MM.1S (cell line): ENCODE data around the gene URB1.
"Not testable (repeated sequence)": the region's sequence is repeated elsewhere in the genome, so short reads cannot be mapped to it uniquely, and the experiment has no call there.

Source experiments
- DNase-seq: peaks from one replicate; pipeline ENCODE4 v3.0.0-alpha.2; 2015
- H2AFZ ChIP-seq: fragments of 300-600 bp; sonication (generic); 2 replicates; pipeline ENCODE4 v1.6.0; 2016; ENCODE audit warnings: antibody characterized with exemption, low read length
- H3F3A ChIP-seq: fragments of 300-600 bp; sonication (generic); 2 replicates; pipeline ENCODE4 v1.6.1; 2016; ENCODE audit warnings: mild to moderate bottlenecking, antibody characterized with exemption, low read length, moderate library complexity, mixed read lengths; ENCODE audit not compliant: insufficient read depth
- H3K27ac ChIP-seq: fragments of 300-600 bp; sonication (generic); 2 replicates; pipeline ENCODE4 v1.5.1; 2016; ENCODE audit warnings: mild to moderate bottlenecking, low read length
- H3K27me3 ChIP-seq: fragments of 300-600 bp; sonication (generic); replicated peaks from 2 replicates; pipeline ENCODE4 v1.6.0; 2016; ENCODE audit warnings: low read length; ENCODE audit not compliant: insufficient read depth
- H3K36me3 ChIP-seq: fragments of 300-600 bp; sonication (generic); replicated peaks from 2 replicates; pipeline ENCODE4 v1.6.1; 2016; ENCODE audit warnings: mild to moderate bottlenecking, low read length, mixed read lengths; ENCODE audit not compliant: insufficient read depth
- H3K4me1 ChIP-seq: fragments of 300-600 bp; sonication (generic); 2 replicates; pipeline ENCODE4 v1.6.1; 2016; ENCODE audit warnings: low read length, mixed read lengths
- H3K4me2 ChIP-seq: fragments of 300-600 bp; sonication (generic); 2 replicates; pipeline ENCODE4 v1.6.0; 2016; ENCODE audit warnings: low read depth, low read length
- H3K4me3 ChIP-seq: fragments of 300-600 bp; sonication (generic); 2 replicates; pipeline ENCODE4 v1.5.1; 2016; ENCODE audit warnings: low read length, mixed read lengths
- H3K79me2 ChIP-seq: fragments of 300-600 bp; sonication (generic); 2 replicates; pipeline ENCODE4 v1.6.1; 2016; ENCODE audit warnings: mixed run types, low read length, mixed read lengths
- H3K9ac ChIP-seq: fragments of 300-600 bp; sonication (generic); 2 replicates; pipeline ENCODE4 v1.6.1; 2016; ENCODE audit warnings: low read length, mixed read lengths
- H3K9me2 ChIP-seq: fragments of 300-600 bp; sonication (generic); replicated peaks from 2 replicates; pipeline ENCODE4 v1.6.1; 2016; ENCODE audit warnings: mild to moderate bottlenecking, low read length, mixed read lengths; ENCODE audit not compliant: insufficient read depth
- H3K9me3 ChIP-seq: fragments of 300-600 bp; sonication (generic); replicated peaks from 2 replicates; pipeline ENCODE4 v1.6.1; 2016; ENCODE audit warnings: mild to moderate bottlenecking, low read length, mixed read lengths; ENCODE audit not compliant: insufficient read depth
- H4K20me1 ChIP-seq: fragments of 300-600 bp; sonication (generic); 2 replicates; pipeline ENCODE4 v1.6.1; 2016; ENCODE audit warnings: mild to moderate bottlenecking, low read length, moderate library complexity, mixed read lengths; ENCODE audit not compliant: insufficient read depth
- CTCF ChIP-seq: fragments of 300-600 bp; sonication (generic); IDR thresholded peaks from 2 replicates; pipeline ENCODE4 v1.5.1; 2016; ENCODE audit warnings: antibody characterized with exemption, low read length, mixed read lengths
- EZH2 ChIP-seq: fragments of 300-600 bp; sonication (generic); optimal IDR thresholded peaks from 2 replicates; pipeline ENCODE3; 2017; ENCODE audit warnings: low read depth, mild to moderate bottlenecking, antibody characterized with exemption, low read length, mixed read lengths
- EZH2phosphoT487 ChIP-seq: fragments of 300-600 bp; sonication (generic); IDR thresholded peaks from 2 replicates; pipeline ENCODE4 v1.6.1; 2018; ENCODE audit warnings: antibody characterized with exemption, low read length

Gene URB1

GRCh38 chr21:32392880-32393676, at the start of gene URB1:
TSS of gene URB1 (minus strand) at chr21:32393012. CDS start at chr21:32392910, 102 bp downstream.
- peak within 1 kb of the TSS; percentile 75; the same call in 1 of the 2 replicates for H3K27ac ChIP-seq

GRCh38 chr21:32437729-32438128, 44.9 kb upstream of the URB1 start:
- Histone ChIP-seq H3K27ac (no peak overlapping the region), H2AFZ (no peak overlapping the region)

More at GRCh38 chr21:32392880-32393676, at the start of gene URB1:
- Histone ChIP-seq H2AFZ (peak within 1 kb of the TSS; percentile 96), H4K20me1 (peaks cover 21% of the 10 kb centered on the region), H3K27me3 (no peaks in the 10 kb centered on the region), H3F3A (peaks cover 14% of the 10 kb centered on the region), H3K4me2 (peak within 1 kb of the TSS; percentile 96), H3K9me3 (no peaks in the 10 kb centered on the region), H3K36me3 (0 out of 2 replicates have a peak, but pooled peaks cover 3% of the 10 kb centered on the region), H3K9me2 (no peaks in the 10 kb centered on the region), H3K79me2 (peaks cover 41% of the 10 kb centered on the region), H3K9ac (peak within 1 kb of the TSS; percentile 77), H3K4me1 (peaks cover 14% of the 10 kb centered on the region), H3K4me3 (peak within 1 kb of the TSS; percentile 94)
- peak; percentile 94 for DNase-seq
- TF ChIP-seq CTCF (peak; percentile 35), EZH2phosphoT487 (no peak)

GRCh38 chr21:32432982-32433660, 40.3 kb upstream of the URB1 start:
- not testable (repeated sequence) for H3K4me2 ChIP-seq, DNase-seq, H3K9me2 ChIP-seq, H3K27ac ChIP-seq, H3K79me2 ChIP-seq, H3K4me1 ChIP-seq, H4K20me1 ChIP-seq, H3F3A ChIP-seq, H3K9ac ChIP-seq, H3K9me3 ChIP-seq, H3K36me3 ChIP-seq, H3K4me3 ChIP-seq, H2AFZ ChIP-seq, H3K27me3 ChIP-seq

More at GRCh38 chr21:32437729-32438128, 44.9 kb upstream of the URB1 start:
- H3K36me3 ChIP-seq = no peaks in the 10 kb centered on the region
- TF ChIP-seq EZH2 = no peak
- TF ChIP-seq EZH2phosphoT487 = no peak
- TF ChIP-seq CTCF = no peak
- DNase-seq = no peak
- H3K9me3 ChIP-seq = no peaks in the 10 kb centered on the region
- no peaks in the 10 kb centered on the region for H3F3A ChIP-seq
- H3K4me3 ChIP-seq = no peak overlapping the region
- H3K4me2 ChIP-seq = no peak overlapping the region
- no peak overlapping the region for H3K9ac ChIP-seq
- no peaks in the 10 kb centered on the region for H4K20me1 ChIP-seq
- H3K27me3 ChIP-seq = no peaks in the 10 kb centered on the region
- H3K4me1 ChIP-seq = no peaks in the 10 kb centered on the region
- H3K79me2 ChIP-seq = no peaks in the 10 kb centered on the region
- no peaks in the 10 kb centered on the region for H3K9me2 ChIP-seq
